A673 (cell line): ENCODE measurements around the gene BACE2.

Experiments used
- CTCF ChIP-seq: fragments of 300-800, 200-600 bp; sonication (generic); conservative IDR thresholded peaks from 2 replicates; pipeline ENCODE4 v1.5.1; 2017; ENCODE audit warnings: low read depth, mild to moderate bottlenecking, antibody characterized with exemption, low read length, moderate library complexity, mixed read lengths
- EZH2 ChIP-seq: fragments of 200-600 bp; sonication (generic); IDR thresholded peaks from 2 replicates; pipeline ENCODE4 v1.6.1; 2017; ENCODE audit warnings: borderline replicate concordance, low read depth, mild to moderate bottlenecking, mixed read lengths, antibody characterized with exemption, low read length; ENCODE audit not compliant: poor library complexity, severe bottlenecking

GRCh38 chr21:41228006-41228370, 60.0 kb downstream of the BACE2 start:
- no peak for TF ChIP-seq CTCF
- TF ChIP-seq EZH2, result no peak
